ENCODE results near the gene RPH3AL. TPM values are rescaled to one million over a fixed set of nuclear protein-coding genes. Genes with fewer than 3 reads are reported as not detected.

Gene RPH3AL
- total RNA-seq, 2 donors from 2014 or later, result 1.3 to 3.5 TPM

DNA sequence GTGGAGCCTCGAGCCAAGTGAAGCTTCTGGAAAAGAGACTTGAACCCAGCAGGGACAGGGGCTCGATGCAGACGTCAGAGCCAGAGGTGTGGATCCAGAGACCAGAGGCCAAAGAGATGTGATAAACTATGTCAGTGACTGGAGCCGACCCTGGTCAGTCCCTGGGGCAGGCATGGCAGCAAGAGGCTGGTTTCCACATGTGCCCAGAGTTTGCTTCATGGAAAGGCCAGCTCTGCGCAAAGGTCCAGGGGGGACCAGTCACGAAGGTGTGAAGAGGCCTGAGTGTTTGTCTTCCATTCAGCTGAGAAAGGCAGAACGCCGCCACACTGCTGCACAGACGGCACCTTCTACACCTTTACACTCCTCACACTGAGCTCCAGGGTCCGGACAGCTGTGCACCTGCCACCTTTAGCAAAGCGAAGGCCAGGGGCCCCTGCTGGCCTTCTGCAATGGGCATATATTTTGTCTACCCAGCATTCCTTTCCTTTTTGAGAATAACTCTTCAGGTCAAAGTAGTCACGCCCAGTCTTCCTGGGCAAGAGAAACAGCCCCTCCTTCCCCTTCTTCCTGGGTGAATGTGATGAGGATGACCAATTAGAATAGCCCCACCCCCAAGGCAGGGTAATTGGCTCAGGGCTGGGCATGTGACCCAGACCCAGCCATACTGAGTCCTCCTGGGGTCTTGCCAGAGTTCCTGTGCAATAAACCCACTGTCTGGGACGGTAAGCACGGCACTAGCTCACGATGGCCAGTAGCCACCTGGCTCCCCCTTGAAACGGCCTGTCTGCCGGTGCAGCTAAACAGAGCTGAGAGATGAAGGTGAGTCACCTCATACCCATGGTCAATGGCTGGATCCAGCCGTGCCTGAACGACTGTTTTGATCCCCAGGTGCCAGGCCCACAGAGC is 2.3 kb upstream of the RPH3AL start:
- no peak overlapping the region for H3K4me3 Mint-ChIP-seq
- H3K4me1 Mint-ChIP-seq, result peaks cover 13% of the 10 kb centered on the region
- no peaks in the 10 kb centered on the region for H3K9me3 ChIP-seq (ENCODE audit: control insufficient read depth, low read length, poor library complexity, severe bottlenecking)
- DNase-seq (no peak), ATAC-seq (no peak)
- H3K36me3 Mint-ChIP-seq (ENCODE audit: low read depth), result peaks cover 5% of the 10 kb centered on the region
- H3K27ac Mint-ChIP-seq, result no peak overlapping the region
- H3K27me3 Mint-ChIP-seq, result peaks cover 7% of the 10 kb centered on the region

DNA sequence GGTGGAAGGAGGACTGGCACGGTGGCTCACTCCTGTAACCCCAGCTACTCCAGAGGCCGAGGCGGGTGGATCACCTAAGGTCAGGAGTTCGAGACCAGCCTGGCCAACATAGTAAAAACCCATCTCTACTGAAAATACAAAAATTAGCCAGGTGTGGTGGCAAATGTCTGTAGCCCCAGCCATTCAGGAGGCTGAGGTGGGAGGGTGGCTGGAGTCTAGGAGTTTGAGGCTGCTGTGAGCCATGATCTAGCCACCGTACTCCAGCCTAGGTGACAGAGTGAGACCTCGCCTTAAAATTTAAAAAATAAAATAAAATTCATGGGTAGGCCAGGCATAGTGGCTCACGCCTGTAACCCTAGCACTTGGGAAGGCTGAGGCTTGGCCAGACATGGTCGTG is 1.2 kb upstream of the RPH3AL start:
- H3K4me3 Mint-ChIP-seq, result no peak overlapping the region
- H3K27ac Mint-ChIP-seq, result no peak overlapping the region
- no peak for ATAC-seq
- H3K27me3 Mint-ChIP-seq, result peaks cover 7% of the 10 kb centered on the region
- no peak for DNase-seq
- peaks cover 5% of the 10 kb centered on the region for H3K36me3 Mint-ChIP-seq (ENCODE audit: low read depth)
- H3K9me3 ChIP-seq (ENCODE audit: control insufficient read depth, low read length, poor library complexity, severe bottlenecking), result no peaks in the 10 kb centered on the region
- H3K4me1 Mint-ChIP-seq, result peaks cover 17% of the 10 kb centered on the region

DNA sequence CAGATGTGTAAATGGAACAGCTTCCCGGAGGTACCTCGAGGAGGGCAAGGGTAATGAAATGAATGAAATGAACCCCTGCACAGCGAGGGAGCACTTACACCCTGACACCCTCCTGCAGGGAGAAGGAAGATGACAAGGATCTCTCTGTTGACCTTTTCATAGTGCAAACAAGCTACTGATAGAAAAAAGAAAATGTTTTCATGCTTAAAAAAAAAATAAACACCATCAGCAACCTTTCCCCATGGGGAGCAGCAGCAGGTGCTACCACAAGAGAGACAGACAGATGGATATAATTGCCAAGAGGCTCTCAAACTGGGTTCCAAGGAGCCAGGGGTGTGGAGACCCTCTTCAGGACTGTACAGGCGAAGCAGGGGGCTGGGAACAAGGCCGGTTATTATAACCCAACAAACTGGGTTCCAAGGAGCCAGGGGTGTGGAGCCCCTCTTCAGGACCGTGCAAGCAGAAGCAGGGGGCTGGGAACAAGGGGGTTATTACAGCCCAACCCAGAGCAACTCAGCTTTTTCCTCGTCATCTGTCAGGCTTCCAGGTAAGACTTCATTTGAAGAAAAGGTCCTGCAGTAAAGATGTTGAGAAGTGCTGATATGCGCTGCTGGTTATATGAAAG is 718 bp upstream of the RPH3AL start:
- H3K27me3 Mint-ChIP-seq, result peaks cover 7% of the 10 kb centered on the region
- no peak overlapping the region for H3K27ac Mint-ChIP-seq
- peaks cover 17% of the 10 kb centered on the region for H3K4me1 Mint-ChIP-seq
- no peak for DNase-seq
- no peak overlapping the region for H3K4me3 Mint-ChIP-seq
- H3K36me3 Mint-ChIP-seq (ENCODE audit: low read depth), result peaks cover 5% of the 10 kb centered on the region
- no peaks in the 10 kb centered on the region for H3K9me3 ChIP-seq (ENCODE audit: control insufficient read depth, low read length, poor library complexity, severe bottlenecking)
- ATAC-seq, result no peak

DNA sequence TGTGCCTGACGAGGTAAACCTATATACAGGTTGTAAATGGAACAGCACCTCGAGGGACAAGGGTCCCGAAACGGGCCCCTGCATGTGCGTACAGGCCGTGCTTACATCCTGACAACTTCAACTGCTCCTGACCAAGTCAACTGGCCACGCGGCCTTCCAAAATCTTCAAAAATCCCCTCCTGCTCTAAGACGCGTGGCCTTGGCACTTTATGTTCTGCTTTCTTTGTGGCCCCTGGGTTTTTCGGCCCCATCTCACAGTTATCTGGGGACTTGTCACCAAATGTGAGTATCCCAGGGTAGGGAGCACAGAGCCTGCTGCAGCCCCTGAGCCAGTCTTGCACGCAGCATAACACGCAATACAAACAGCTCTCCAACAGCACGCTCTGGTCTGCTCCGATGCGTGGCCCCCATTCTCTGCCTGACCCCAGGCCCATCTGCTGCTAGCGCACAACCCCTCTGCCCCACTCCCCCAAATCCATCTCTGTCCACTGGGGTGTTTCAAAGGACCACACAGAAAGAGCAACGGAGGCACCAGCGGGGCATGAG is 659 bp downstream of the RPH3AL start:
- Mint-ChIP-seq H3K36me3 (ENCODE audit: low read depth) (peaks cover 5% of the 10 kb centered on the region), H3K4me3 (no peak overlapping the region), H3K27ac (no peak overlapping the region), H3K27me3 (peaks cover 7% of the 10 kb centered on the region), H3K4me1 (peaks cover 14% of the 10 kb centered on the region)
- DNase-seq (no peak), ATAC-seq (no peak)
- no peaks in the 10 kb centered on the region for H3K9me3 ChIP-seq (ENCODE audit: control insufficient read depth, low read length, poor library complexity, severe bottlenecking)

DNA sequence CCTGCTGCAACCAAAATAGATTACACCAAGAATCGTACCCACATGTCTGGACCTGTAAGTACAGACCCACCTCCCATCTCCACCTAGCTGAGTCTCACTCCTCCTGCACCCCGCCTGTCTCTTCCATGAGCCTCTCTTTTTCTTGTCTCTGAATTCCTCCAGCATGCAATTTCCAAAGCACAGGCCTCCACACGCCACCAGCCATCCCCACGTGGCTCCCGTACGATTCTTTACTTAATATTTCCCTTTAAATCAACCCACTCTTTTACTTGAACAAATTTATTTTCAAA is 1.2 kb downstream of the RPH3AL start:
- H3K27ac Mint-ChIP-seq, result no peak overlapping the region
- no peaks in the 10 kb centered on the region for H3K9me3 ChIP-seq (ENCODE audit: control insufficient read depth, low read length, poor library complexity, severe bottlenecking)
- peaks cover 5% of the 10 kb centered on the region for H3K36me3 Mint-ChIP-seq (ENCODE audit: low read depth)
- no peak for DNase-seq
- no peak for ATAC-seq
- H3K27me3 Mint-ChIP-seq, result peaks cover 7% of the 10 kb centered on the region
- peak overlapping the region; percentile 66 for H3K4me3 Mint-ChIP-seq
- H3K4me1 Mint-ChIP-seq, result peaks cover 14% of the 10 kb centered on the region

DNA sequence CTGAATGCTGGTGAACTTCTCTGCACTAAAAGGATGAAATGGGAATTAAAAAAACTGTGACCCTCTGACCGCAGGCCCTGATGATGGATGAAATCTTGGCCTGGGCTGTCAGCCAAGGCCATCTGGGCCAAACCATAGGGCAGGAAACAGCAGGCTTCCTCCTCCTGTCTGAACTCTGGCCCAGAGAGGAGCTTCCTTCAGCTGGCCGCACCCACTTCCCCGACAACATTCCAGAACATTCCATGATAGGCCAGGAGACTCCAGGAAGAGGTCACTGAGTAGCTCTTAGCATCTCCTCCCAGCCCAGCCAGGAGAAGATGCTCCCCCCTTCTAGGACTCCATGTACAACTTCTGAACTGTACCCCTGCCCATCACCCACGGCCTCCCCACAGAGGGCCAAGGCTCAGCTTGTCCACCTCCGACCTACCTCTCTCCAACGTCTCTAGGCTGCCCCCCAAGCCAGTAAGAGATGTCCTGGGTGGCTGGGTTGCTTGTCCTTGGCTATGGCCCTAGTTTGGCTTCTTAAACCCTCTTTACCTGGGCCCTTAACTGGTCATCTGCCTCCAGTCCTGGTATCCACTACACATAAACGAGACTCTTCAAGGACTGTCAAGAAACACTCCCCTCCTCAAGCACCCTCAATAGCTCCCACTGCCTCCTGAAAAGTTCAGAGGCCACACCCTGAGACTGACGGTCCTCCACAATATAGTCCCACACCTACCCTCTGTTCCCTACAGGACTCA is 1.7 kb downstream of the RPH3AL start:
- no peaks in the 10 kb centered on the region for H3K9me3 ChIP-seq (ENCODE audit: control insufficient read depth, low read length, poor library complexity, severe bottlenecking)
- peak overlapping the region; percentile 66 for H3K4me3 Mint-ChIP-seq
- ATAC-seq (no peak), DNase-seq (no peak)
- peaks cover 14% of the 10 kb centered on the region for H3K4me1 Mint-ChIP-seq
- H3K27me3 Mint-ChIP-seq, result peaks cover 7% of the 10 kb centered on the region
- H3K27ac Mint-ChIP-seq, result no peak overlapping the region
- H3K36me3 Mint-ChIP-seq (ENCODE audit: low read depth), result peaks cover 5% of the 10 kb centered on the region

DNA sequence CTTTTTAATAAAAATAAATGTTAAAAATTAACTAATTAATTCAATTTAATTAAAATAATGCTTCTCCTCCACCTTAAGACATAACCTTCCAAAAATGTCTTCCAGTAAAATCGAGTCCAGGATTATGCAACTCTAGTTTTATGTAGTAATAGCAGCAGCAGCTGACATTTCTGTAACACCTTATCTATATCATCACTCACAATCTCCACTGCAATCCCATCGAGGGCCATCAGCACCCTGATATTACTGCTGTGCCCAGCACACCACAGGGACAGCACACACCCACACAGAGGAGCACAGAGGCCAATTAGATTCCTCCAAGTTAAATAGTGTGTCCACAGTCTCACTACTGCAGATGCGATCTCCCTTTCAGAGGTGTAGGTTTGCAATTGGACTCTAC is 2.9 kb downstream of the RPH3AL start:
- Mint-ChIP-seq H3K27ac (no peak overlapping the region), H3K4me1 (peaks cover 14% of the 10 kb centered on the region)

DNA sequence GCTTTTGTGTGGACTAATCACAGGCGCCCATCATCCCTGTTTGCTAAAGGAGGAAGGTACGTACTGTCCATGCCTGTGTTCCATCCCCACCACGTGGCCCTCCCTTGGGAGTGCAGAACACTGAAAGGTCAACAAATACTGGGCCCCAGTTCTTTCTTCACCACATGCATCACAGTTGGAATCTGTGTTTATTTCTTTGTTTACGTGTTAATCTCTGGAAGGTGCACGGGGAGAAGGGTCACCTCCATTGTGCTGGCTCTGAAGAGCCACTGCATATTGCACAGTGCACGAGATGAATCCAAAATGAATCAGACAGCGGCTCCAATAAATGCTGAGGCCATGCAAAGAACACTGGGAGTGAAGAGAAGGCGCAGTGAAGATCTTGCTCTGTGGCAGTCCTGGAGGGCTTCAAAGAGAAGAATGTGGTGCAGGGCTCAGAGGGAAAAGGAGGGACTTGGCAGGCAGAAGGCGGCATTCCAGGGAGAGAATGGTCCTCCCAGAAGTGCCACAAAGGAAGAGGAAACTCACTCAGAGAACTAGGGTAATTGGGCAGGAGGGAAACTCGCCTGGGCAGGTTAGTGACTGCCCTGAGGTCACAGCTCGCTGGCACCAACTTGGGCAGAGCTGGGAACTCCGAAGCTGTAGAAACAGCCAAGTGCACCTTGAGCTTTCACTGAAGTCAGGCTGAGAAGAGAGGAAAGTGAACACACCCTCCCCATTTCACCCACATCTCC is 3.7 kb downstream of the RPH3AL start:
- Mint-ChIP-seq H3K27me3 (peaks cover 7% of the 10 kb centered on the region), H3K4me3 (no peak overlapping the region), H3K27ac (no peak overlapping the region), H3K36me3 (ENCODE audit: low read depth) (peaks cover 8% of the 10 kb centered on the region), H3K4me1 (peaks cover 14% of the 10 kb centered on the region)
- DNase-seq, result no peak
- ATAC-seq, result no peak
- no peaks in the 10 kb centered on the region for H3K9me3 ChIP-seq (ENCODE audit: control insufficient read depth, low read length, poor library complexity, severe bottlenecking)

More for the DNA sequence above, 2.9 kb downstream of the RPH3AL start:
- no peak for DNase-seq
- no peak for ATAC-seq
- Mint-ChIP-seq H3K27me3 (peaks cover 7% of the 10 kb centered on the region), H3K36me3 (ENCODE audit: low read depth) (peaks cover 5% of the 10 kb centered on the region), H3K4me3 (no peak overlapping the region)
- no peaks in the 10 kb centered on the region for H3K9me3 ChIP-seq (ENCODE audit: control insufficient read depth, low read length, poor library complexity, severe bottlenecking)

DNA sequence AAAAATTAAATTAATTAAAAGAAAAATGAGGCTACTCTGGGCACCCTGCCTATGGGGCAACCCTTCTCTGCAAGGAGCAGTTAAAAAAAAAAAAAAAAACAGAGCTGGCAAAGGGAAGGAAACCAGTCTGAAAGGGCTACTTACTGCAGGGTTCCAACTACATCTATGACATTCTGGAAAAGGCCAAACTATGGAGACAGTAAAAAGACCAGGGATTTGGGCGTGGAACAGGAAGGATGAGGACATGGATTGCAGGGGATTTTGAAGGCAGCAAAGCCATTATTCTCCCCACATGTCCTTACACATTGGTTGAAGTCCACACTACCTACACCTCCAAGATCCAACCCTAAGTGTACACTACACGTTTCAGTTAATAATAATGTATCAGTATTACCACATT is 4.6 kb downstream of the RPH3AL start:
- DNase-seq (no peak), ATAC-seq (no peak)
- Mint-ChIP-seq H3K27ac (no peak overlapping the region), H3K4me1 (peaks cover 14% of the 10 kb centered on the region), H3K36me3 (ENCODE audit: low read depth) (peaks cover 8% of the 10 kb centered on the region), H3K27me3 (peaks cover 7% of the 10 kb centered on the region), H3K4me3 (no peak overlapping the region)
- H3K9me3 ChIP-seq (ENCODE audit: control insufficient read depth, low read length, poor library complexity, severe bottlenecking), result no peaks in the 10 kb centered on the region

DNA sequence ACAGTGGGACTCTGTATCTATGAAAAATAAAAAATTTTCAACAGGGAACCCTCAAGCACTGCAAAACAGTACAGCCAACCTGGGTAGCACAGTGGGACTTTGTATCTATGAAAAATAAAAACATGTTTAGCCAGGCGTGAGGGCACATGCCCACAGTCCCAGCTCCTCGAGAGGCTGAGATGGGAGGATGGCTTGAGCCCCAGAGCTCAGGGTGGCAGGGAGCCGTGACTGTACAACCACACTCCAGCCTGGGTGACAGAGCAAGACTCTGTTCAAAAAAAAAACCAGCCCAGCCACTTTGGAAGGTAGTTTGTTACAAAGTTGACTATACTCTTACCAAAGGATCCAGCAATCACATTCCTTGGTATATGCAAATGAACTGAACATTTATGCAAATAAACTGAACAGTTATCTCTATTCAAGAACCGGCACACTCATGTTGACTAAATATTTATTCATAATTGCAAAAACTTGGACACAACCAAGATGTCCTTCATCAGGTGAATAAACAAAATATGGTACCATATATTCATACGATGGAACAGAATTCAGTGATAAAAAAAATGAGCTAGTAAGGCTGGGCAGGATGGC is 5.2 kb downstream of the RPH3AL start:
- Mint-ChIP-seq H3K4me3 (no peak overlapping the region), H3K27ac (no peak overlapping the region), H3K27me3 (peaks cover 7% of the 10 kb centered on the region), H3K4me1 (peaks cover 14% of the 10 kb centered on the region), H3K36me3 (ENCODE audit: low read depth) (peaks cover 8% of the 10 kb centered on the region)
- DNase-seq, result no peak
- ATAC-seq, result no peak
- no peaks in the 10 kb centered on the region for H3K9me3 ChIP-seq (ENCODE audit: control insufficient read depth, low read length, poor library complexity, severe bottlenecking)

DNA sequence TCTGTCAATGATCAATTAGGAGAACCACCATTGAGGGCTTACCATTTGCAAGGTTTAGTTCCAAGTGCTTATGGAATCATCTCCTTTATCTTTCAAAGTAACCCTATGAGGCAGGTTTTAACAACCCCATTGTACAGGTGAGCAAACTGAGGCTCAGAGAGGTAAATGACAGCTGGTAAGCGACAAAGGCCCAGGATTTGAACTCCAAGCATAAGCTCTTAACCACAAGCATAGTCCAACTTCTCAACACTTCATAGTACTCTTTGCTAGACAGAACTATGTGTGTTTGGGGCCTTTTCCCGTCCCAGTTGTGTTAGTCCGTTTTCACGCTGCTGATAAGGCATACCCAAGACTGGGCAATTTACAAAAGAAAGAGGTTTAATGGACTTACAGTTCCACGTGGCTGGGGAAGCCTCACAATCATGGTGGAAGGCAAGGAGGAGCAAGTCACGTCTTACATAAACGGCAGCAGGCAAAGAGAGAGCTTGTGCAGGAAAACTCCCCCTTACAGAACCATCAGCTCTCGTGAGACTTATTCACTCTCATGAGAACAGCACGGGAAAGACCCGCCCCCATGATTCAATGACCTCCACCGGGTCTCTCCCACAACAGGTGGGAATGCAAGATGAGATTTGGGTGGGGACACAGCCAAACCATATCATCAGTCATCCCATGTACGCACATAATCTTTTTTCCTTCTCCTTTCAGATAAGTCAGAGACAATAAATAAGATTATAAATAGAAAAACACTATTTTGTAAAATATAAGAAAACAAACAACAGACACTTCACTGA is 6.4 kb downstream of the RPH3AL start:
- Mint-ChIP-seq H3K36me3 (ENCODE audit: low read depth) (peaks cover 7% of the 10 kb centered on the region), H3K27me3 (peaks cover 3% of the 10 kb centered on the region), H3K4me1 (peaks cover 9% of the 10 kb centered on the region), H3K27ac (no peak overlapping the region), H3K4me3 (no peak overlapping the region)
- no peaks in the 10 kb centered on the region for H3K9me3 ChIP-seq (ENCODE audit: control insufficient read depth, low read length, poor library complexity, severe bottlenecking)
- no peak for ATAC-seq
- DNase-seq, result no peak

DNA sequence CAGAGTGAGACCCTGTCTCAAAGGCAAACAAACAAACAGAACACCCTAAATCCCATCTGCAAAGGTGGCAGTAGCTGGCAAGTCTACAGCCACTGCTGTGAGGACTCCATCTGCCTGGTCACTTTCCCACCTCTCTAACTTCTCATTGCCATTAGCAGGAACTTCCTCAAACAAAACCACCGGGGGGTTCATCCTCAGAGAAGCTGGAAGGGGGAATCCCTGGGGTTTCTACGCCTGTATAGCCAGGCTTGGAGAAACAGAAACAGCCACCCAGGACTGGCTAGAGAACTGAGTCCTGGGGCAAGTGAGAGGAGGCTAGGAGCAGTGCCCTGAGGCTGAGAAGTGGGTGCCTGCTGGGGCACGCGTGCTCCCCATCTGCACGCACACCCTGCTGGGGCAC is 7.3 kb downstream of the RPH3AL start:
- no peaks in the 10 kb centered on the region for H3K9me3 ChIP-seq (ENCODE audit: control insufficient read depth, low read length, poor library complexity, severe bottlenecking)
- H3K27ac Mint-ChIP-seq, result no peak overlapping the region
- DNase-seq (no peak), ATAC-seq (no peak)
- H3K4me1 Mint-ChIP-seq, result peaks cover 7% of the 10 kb centered on the region
- peaks cover 3% of the 10 kb centered on the region for H3K36me3 Mint-ChIP-seq (ENCODE audit: low read depth)
- no peak overlapping the region for H3K4me3 Mint-ChIP-seq
- no peaks in the 10 kb centered on the region for H3K27me3 Mint-ChIP-seq

All from T-helper 17 cell (primary cell).